NCI-H128 (cell line): ENCODE measurements around the gene HMGB3.
"Not testable (repeated sequence)": the region's sequence is repeated elsewhere in the genome, so short reads cannot be mapped to it uniquely, and the experiment has no call there.

Experiments used
- DNase-seq: peaks from one replicate; lab custom pipeline; 2025; ENCODE audit not compliant: unreplicated experiment; lab: John Stamatoyannopoulos, UW

Gene HMGB3

GRCh38 chrX:150975655-150976390, 7.3 kb upstream of the HMGB3 start:
- no peak for DNase-seq

GRCh38 chrX:150977411-150978162, 5.5 kb upstream of the HMGB3 start:
- DNase-seq, result no peak

GRCh38 chrX:150980186-150980585, 2.9 kb upstream of the HMGB3 start:
- DNase-seq, result no peak

GRCh38 chrX:150980711-150981110, 2.4 kb upstream of the HMGB3 start:
- DNase-seq, result no peak

GRCh38 chrX:150982235-150982787, 824 bp upstream of the HMGB3 start:
- DNase-seq, result no peak

GRCh38 chrX:150983521-150984168, 510 bp downstream of the HMGB3 start:
- no peak for DNase-seq

- no peak for DNase-seq
Measured at GRCh38 chrX:150984169-150984824, 1.2 kb downstream of the HMGB3 start.

- DNase-seq, result not testable (repeated sequence)
Measured at GRCh38 chrX:150987687-150988086, 4.6 kb downstream of the HMGB3 start.

- no peak for DNase-seq
Measured at GRCh38 chrX:150989420-150989819, 6.3 kb downstream of the HMGB3 start.

- DNase-seq, result no peak
Measured at GRCh38 chrX:150990910-150991309, 7.8 kb downstream of the HMGB3 start.

GRCh38 chrX:151000861-151001331, 17.8 kb downstream of the HMGB3 start:
- no peak for DNase-seq

- no peak for DNase-seq
Measured at GRCh38 chrX:151004085-151004484, 20.9 kb downstream of the HMGB3 start.

- no peak for DNase-seq
Measured at GRCh38 chrX:151006410-151007109, 23.4 kb downstream of the HMGB3 start.

- no peak for DNase-seq
Measured at GRCh38 chrX:151009582-151009981, 26.4 kb downstream of the HMGB3 start.

GRCh38 chrX:151013164-151013743, 30.1 kb downstream of the HMGB3 start:
- no peak for DNase-seq

GRCh38 chrX:151015684-151016083, 32.5 kb downstream of the HMGB3 start:
- no peak for DNase-seq

- DNase-seq, result no peak
Measured at GRCh38 chrX:151019856-151020255, 36.7 kb downstream of the HMGB3 start.

- no peak for DNase-seq
Measured at GRCh38 chrX:151030845-151031244, 47.7 kb downstream of the HMGB3 start.

- DNase-seq, result no peak
Measured at GRCh38 chrX:151031391-151031975, 48.3 kb downstream of the HMGB3 start.

- no peak for DNase-seq
Measured at GRCh38 chrX:151039351-151039750, 56.2 kb downstream of the HMGB3 start.
